DND-41 (cell line): ENCODE measurements around the gene GZMM.

Source experiments
- ATAC-seq: fragments of 200-7000 bp; cut with Tn5 transposase; 3 replicates; pipeline ENCODE4 v1.9.1; 2021; ENCODE audit warnings: low read depth; ENCODE audit not compliant: insufficient read depth
- DNase-seq: peaks from one replicate; pipeline ENCODE4 v3.0.0-alpha.2; 2020
- H2AFZ ChIP-seq: 2 replicates; pipeline ENCODE4 v1.6.0; 2012; ENCODE audit warnings: low read depth, low read length
- H3K27ac ChIP-seq: 2 replicates; pipeline ENCODE4 v1.5.1; 2012; ENCODE audit warnings: low read length, inconsistent platforms
- H3K27me3 ChIP-seq: fragments of 200-600 bp; sonication (generic); 2 replicates; pipeline ENCODE4 v1.6.0; 2012; ENCODE audit warnings: low read length, mild to moderate bottlenecking, inconsistent platforms; ENCODE audit not compliant: insufficient read depth, poor library complexity
- H3K36me3 ChIP-seq: 2 replicates; pipeline ENCODE4 v1.5.1; 2012; ENCODE audit warnings: low read length, inconsistent platforms; ENCODE audit not compliant: insufficient read depth
- H3K4me1 ChIP-seq: 2 replicates; pipeline ENCODE4 v1.5.1; 2012; ENCODE audit warnings: mild to moderate bottlenecking, low read length; ENCODE audit not compliant: insufficient read depth
- H3K4me2 ChIP-seq: 2 replicates; pipeline ENCODE4 v1.6.0; 2012; ENCODE audit warnings: mild to moderate bottlenecking, moderate library complexity, low read length, inconsistent platforms; ENCODE audit not compliant: insufficient read depth
- H3K4me3 ChIP-seq, 2 experiments: fragments of 200-600 bp in 1 of 2; shearing (Covaris generic) in 1 of 2; 2 replicates each; pipeline ENCODE4 v1.5.1; 2012 to 2016; ENCODE audit warnings: inconsistent platforms in 2 of 2, low read length in 2 of 2, mild to moderate bottlenecking in 2 of 2, low read depth in 1 of 2, moderate library complexity in 1 of 2
- H3K79me2 ChIP-seq: 2 replicates; pipeline ENCODE4 v1.6.0; 2012; ENCODE audit warnings: low read length, inconsistent platforms; ENCODE audit not compliant: insufficient read depth
- H3K9ac ChIP-seq: 2 replicates; pipeline ENCODE4 v1.6.0; 2012; ENCODE audit warnings: low read depth, mild to moderate bottlenecking, inconsistent platforms, low read length, moderate library complexity
- H3K9me3 ChIP-seq: 2 replicates; pipeline ENCODE4 v1.5.1; 2012; ENCODE audit warnings: low read length, moderate library complexity, mild to moderate bottlenecking, inconsistent platforms; ENCODE audit not compliant: insufficient read depth, severe bottlenecking
- H4K20me1 ChIP-seq: 2 replicates; pipeline ENCODE4 v1.6.0; 2012; ENCODE audit warnings: low read length; ENCODE audit not compliant: insufficient read depth
- CTCF ChIP-seq: IDR thresholded peaks from 2 replicates; pipeline ENCODE4 v1.5.1; 2012; ENCODE audit warnings: borderline replicate concordance, low read length, moderate library complexity, mild to moderate bottlenecking; ENCODE audit not compliant: poor library complexity, severe bottlenecking; ENCODE audit errors: extremely low read depth
- EZH2 ChIP-seq: IDR thresholded peaks from 3 replicates; pipeline ENCODE4 v1.6.1; 2012; ENCODE audit warnings: borderline replicate concordance, low read depth, mild to moderate bottlenecking, moderate library complexity, low read length, inconsistent platforms; ENCODE audit not compliant: severe bottlenecking

The GZMM gene

GRCh38 chr19:566403-566802 lies 22.6 kb downstream of the GZMM start:
- no peaks in the 10 kb centered on the region for H3K9me3 ChIP-seq
- H3K27ac ChIP-seq: no peak overlapping the region
- ATAC-seq (no peak), DNase-seq (no peak)
- H3K4me1 ChIP-seq: 0 out of 2 replicates have a peak, but pooled peaks cover 5% of the 10 kb centered on the region
- H2AFZ ChIP-seq: no peak overlapping the region
- TF ChIP-seq CTCF (no peak), EZH2 (no peak)
- no peak overlapping the region for H3K9ac ChIP-seq
- peaks cover 19% of the 10 kb centered on the region; the same call in 1 of the 2 replicates for H3K36me3 ChIP-seq
- H3K27me3 ChIP-seq: no peaks in the 10 kb centered on the region
- H4K20me1 ChIP-seq: no peaks in the 10 kb centered on the region
- no peak overlapping the region for H3K4me3 ChIP-seq
- no peaks in the 10 kb centered on the region for H3K79me2 ChIP-seq
- no peak overlapping the region for H3K4me2 ChIP-seq

GRCh38 chr19:566844-567243 lies 23.0 kb downstream of the GZMM start:
- no peak overlapping the region for H3K27ac ChIP-seq
- H3K79me2 ChIP-seq: no peaks in the 10 kb centered on the region
- H4K20me1 ChIP-seq: no peaks in the 10 kb centered on the region
- no peaks in the 10 kb centered on the region for H3K27me3 ChIP-seq
- H3K36me3 ChIP-seq: peaks cover 19% of the 10 kb centered on the region; the same call in 1 of the 2 replicates
- DNase-seq (no peak), ATAC-seq (no peak)
- no peak overlapping the region for H3K4me3 ChIP-seq
- H3K9me3 ChIP-seq: no peaks in the 10 kb centered on the region
- TF ChIP-seq CTCF (no peak), EZH2 (no peak)
- H2AFZ ChIP-seq: no peak overlapping the region
- H3K4me1 ChIP-seq: 0 out of 2 replicates have a peak, but pooled peaks cover 5% of the 10 kb centered on the region
- H3K9ac ChIP-seq: no peak overlapping the region
- H3K4me2 ChIP-seq: no peak overlapping the region

GRCh38 chr19:567296-567900 lies 23.5 kb downstream of the GZMM start:
- H3K36me3 ChIP-seq: peaks cover 15% of the 10 kb centered on the region; the same call in 1 of the 2 replicates
- no peak for ATAC-seq
- H3K4me2 ChIP-seq: no peak overlapping the region
- no peaks in the 10 kb centered on the region for H3K9me3 ChIP-seq
- H3K27me3 ChIP-seq: no peaks in the 10 kb centered on the region
- DNase-seq: no peak
- TF ChIP-seq EZH2 (no peak), CTCF (no peak)
- H3K4me1 ChIP-seq: 0 out of 2 replicates have a peak, but pooled peaks cover 5% of the 10 kb centered on the region
- no peak overlapping the region for H3K9ac ChIP-seq
- no peak overlapping the region for H2AFZ ChIP-seq
- H3K79me2 ChIP-seq: no peaks in the 10 kb centered on the region
- no peak overlapping the region for H3K4me3 ChIP-seq
- H4K20me1 ChIP-seq: no peaks in the 10 kb centered on the region
- no peak overlapping the region for H3K27ac ChIP-seq

- Histone ChIP-seq H2AFZ (no peak overlapping the region), H3K27ac (no peak overlapping the region)
Observed at GRCh38 chr19:570251-570686, 26.4 kb downstream of the GZMM start.

More at GRCh38 chr19:570251-570686, 26.4 kb downstream of the GZMM start:
- H3K9me3 ChIP-seq: no peaks in the 10 kb centered on the region
- no peaks in the 10 kb centered on the region for H3K27me3 ChIP-seq
- no peak for DNase-seq
- no peak for TF ChIP-seq EZH2
- no peak for TF ChIP-seq CTCF
- H3K4me3 ChIP-seq: no peak overlapping the region
- no peak for ATAC-seq
- H3K4me1 ChIP-seq: peaks cover 25% of the 10 kb centered on the region
- no peak overlapping the region for H3K9ac ChIP-seq
- H3K4me2 ChIP-seq: no peak overlapping the region
- peaks cover 21% of the 10 kb centered on the region for H4K20me1 ChIP-seq
- peaks cover 17% of the 10 kb centered on the region for H3K36me3 ChIP-seq
- peaks cover 29% of the 10 kb centered on the region for H3K79me2 ChIP-seq
